MG63 (cell line): ENCODE data around the gene SNRPA1. TPM values are rescaled to one million over a fixed set of nuclear protein-coding genes. Genes with fewer than 3 reads are reported as not detected.

Experiments used
- DNase-seq: peaks from one replicate; pipeline ENCODE4 v3.0.0-alpha.2; 2020
- H3K27me3 ChIP-seq: fragments of 250-450 bp; sonication (Bioruptor Pico); 2 replicates; pipeline ENCODE4 v1.5.1; 2020; ENCODE audit warnings: mild to moderate bottlenecking, moderate library complexity
- H3K36me3 ChIP-seq: fragments of 250-450 bp; sonication (Bioruptor Pico); 2 replicates; pipeline ENCODE4 v1.5.1; 2020; ENCODE audit warnings: mild to moderate bottlenecking, moderate library complexity
- H3K4me3 ChIP-seq: fragments of 250-450 bp; sonication (Bioruptor Pico); 2 replicates; pipeline ENCODE4 v1.5.1; 2020; ENCODE audit warnings: mild to moderate bottlenecking, moderate library complexity
- H3K9me3 ChIP-seq: fragments of 250-450 bp; sonication (Bioruptor Pico); 2 replicates; pipeline ENCODE4 v1.5.1; 2020; ENCODE audit warnings: mild to moderate bottlenecking, moderate library complexity
- total RNA-seq: library from RNA; depleted of rRNA; stranded (reverse); fragments of >200 nt; shearing (Covaris generic); gene quantifications from 2 replicates; pipeline ENCODE4 v1.2.3, GENCODE V29; 2014; ENCODE audit warnings: low replicate concordance

The SNRPA1 gene
- total RNA-seq, 1 experiment from 2014 or later: 134 TPM

- no peaks in the 10 kb centered on the region for H3K27me3 ChIP-seq
- H3K4me3 ChIP-seq: no peak overlapping the region
- DNase-seq: no peak
- no peaks in the 10 kb centered on the region for H3K9me3 ChIP-seq
- peaks cover 34% of the 10 kb centered on the region for H3K36me3 ChIP-seq
Observed at GRCh38 chr15:101323793-101324523, 28.9 kb upstream of the SNRPA1 start.

- H3K9me3 ChIP-seq: no peaks in the 10 kb centered on the region
- H3K36me3 ChIP-seq: peaks cover 34% of the 10 kb centered on the region
- H3K4me3 ChIP-seq: no peak overlapping the region
- no peaks in the 10 kb centered on the region for H3K27me3 ChIP-seq
- no peak for DNase-seq
Observed at GRCh38 chr15:101322854-101323477, 27.9 kb upstream of the SNRPA1 start.

- no peaks in the 10 kb centered on the region for H3K9me3 ChIP-seq
- DNase-seq: no peak
- H3K4me3 ChIP-seq: no peak overlapping the region
- H3K27me3 ChIP-seq: no peaks in the 10 kb centered on the region
- peaks cover 38% of the 10 kb centered on the region for H3K36me3 ChIP-seq
Observed at GRCh38 chr15:101322016-101322695, 27.1 kb upstream of the SNRPA1 start.

- Histone ChIP-seq H3K36me3 (peaks cover 39% of the 10 kb centered on the region), H3K4me3 (no peak overlapping the region), H3K27me3 (no peaks in the 10 kb centered on the region), H3K9me3 (no peaks in the 10 kb centered on the region)
- no peak for DNase-seq
Observed at GRCh38 chr15:101320501-101321052, 25.5 kb upstream of the SNRPA1 start.

- H3K9me3 ChIP-seq: no peaks in the 10 kb centered on the region
- no peaks in the 10 kb centered on the region for H3K27me3 ChIP-seq
- no peak for DNase-seq
- H3K36me3 ChIP-seq: peaks cover 39% of the 10 kb centered on the region
- no peak overlapping the region for H3K4me3 ChIP-seq
Observed at GRCh38 chr15:101318839-101319238, 23.8 kb upstream of the SNRPA1 start.

- H3K9me3 ChIP-seq: no peaks in the 10 kb centered on the region
- no peak for DNase-seq
- H3K27me3 ChIP-seq: no peaks in the 10 kb centered on the region
- peaks cover 38% of the 10 kb centered on the region for H3K36me3 ChIP-seq
- H3K4me3 ChIP-seq: no peak overlapping the region
Observed at GRCh38 chr15:101318147-101318819, 23.2 kb upstream of the SNRPA1 start.

- DNase-seq: no peak
- H3K27me3 ChIP-seq: no peaks in the 10 kb centered on the region
- H3K36me3 ChIP-seq: peaks cover 36% of the 10 kb centered on the region
- no peak overlapping the region for H3K4me3 ChIP-seq
- no peaks in the 10 kb centered on the region for H3K9me3 ChIP-seq
Observed at GRCh38 chr15:101317336-101317872, 22.4 kb upstream of the SNRPA1 start.

- Histone ChIP-seq H3K27me3 (no peaks in the 10 kb centered on the region), H3K9me3 (no peaks in the 10 kb centered on the region), H3K36me3 (peaks cover 28% of the 10 kb centered on the region), H3K4me3 (no peak overlapping the region)
- no peak for DNase-seq
Observed at GRCh38 chr15:101316529-101316928, 21.5 kb upstream of the SNRPA1 start.

- H3K27me3 ChIP-seq: no peaks in the 10 kb centered on the region
- DNase-seq: no peak
- H3K36me3 ChIP-seq: peaks cover 22% of the 10 kb centered on the region
- H3K9me3 ChIP-seq: no peaks in the 10 kb centered on the region
- H3K4me3 ChIP-seq: no peak overlapping the region
Observed at GRCh38 chr15:101315736-101316135, 20.7 kb upstream of the SNRPA1 start.

GRCh38 chr15:101314336-101315125 lies 19.5 kb upstream of the SNRPA1 start:
- H3K27me3 ChIP-seq: no peaks in the 10 kb centered on the region
- H3K36me3 ChIP-seq: peaks cover 14% of the 10 kb centered on the region
- H3K4me3 ChIP-seq: no peak overlapping the region
- H3K9me3 ChIP-seq: no peaks in the 10 kb centered on the region
- no peak for DNase-seq

GRCh38 chr15:101313041-101313761 lies 18.2 kb upstream of the SNRPA1 start:
- H3K9me3 ChIP-seq: no peaks in the 10 kb centered on the region
- no peaks in the 10 kb centered on the region for H3K27me3 ChIP-seq
- DNase-seq: no peak
- no peak overlapping the region for H3K4me3 ChIP-seq
- H3K36me3 ChIP-seq: peaks cover 14% of the 10 kb centered on the region

- Histone ChIP-seq H3K36me3 (peaks cover 2% of the 10 kb centered on the region; the same call in 1 of the 2 replicates), H3K4me3 (no peak overlapping the region), H3K9me3 (no peaks in the 10 kb centered on the region), H3K27me3 (no peaks in the 10 kb centered on the region)
- DNase-seq: no peak
Observed at GRCh38 chr15:101310508-101310907, 15.5 kb upstream of the SNRPA1 start.

- Histone ChIP-seq H3K36me3 (no peaks in the 10 kb centered on the region; the same call in 1 of the 2 replicates), H3K9me3 (no peaks in the 10 kb centered on the region), H3K27me3 (no peaks in the 10 kb centered on the region), H3K4me3 (no peak overlapping the region)
- DNase-seq: no peak
Observed at GRCh38 chr15:101310161-101310480, 15.1 kb upstream of the SNRPA1 start.

GRCh38 chr15:101309436-101310160 lies 14.6 kb upstream of the SNRPA1 start:
- Histone ChIP-seq H3K36me3 (no peaks in the 10 kb centered on the region; the same call in 1 of the 2 replicates), H3K27me3 (no peaks in the 10 kb centered on the region), H3K9me3 (no peaks in the 10 kb centered on the region), H3K4me3 (no peak overlapping the region)
- DNase-seq: no peak
